Activated CD4-positive, alpha-beta T cell treated with anti-CD3 and anti-CD28 coated beads for 36 hours (primary cell): ENCODE results near the gene RNFT2. TPM values are rescaled to one million over a fixed set of nuclear protein-coding genes. Genes with fewer than 3 reads are reported as not detected.

Experiments used
- ATAC-seq: fragments of 200-7000 bp; cut with Tn5 transposase; one replicate; pipeline ENCODE4 v1.10.0; 2021; ENCODE audit warnings: mild to moderate bottlenecking, moderate library complexity
- CTCF ChIA-PET: fragments of 350-600 bp; sonication (Branson Sonifier 250); formaldehyde crosslinking; loops from one replicate; lab custom pipeline; 2021; ENCODE audit warnings: antibody characterized with exemption; lab: Charles Lee
- POLR2A ChIA-PET: fragments of 350-600 bp; sonication (Branson Sonifier 250); formaldehyde crosslinking; loops from one replicate; lab custom pipeline; 2021; ENCODE audit warnings: antibody characterized with exemption, inconsistent platforms; lab: Charles Lee
- DNase-seq: peaks from one replicate; pipeline ENCODE4 v3.0.0-alpha.2; 2020
- H3K27ac Mint-ChIP-seq: one replicate; pipeline ENCODE4 v1.8.0; 2021; ENCODE audit warnings: mixed read lengths
- H3K27me3 Mint-ChIP-seq: one replicate; pipeline ENCODE4 v1.8.0; 2021; ENCODE audit warnings: mixed read lengths
- H3K36me3 Mint-ChIP-seq: one replicate; pipeline ENCODE4 v1.8.0; 2021; ENCODE audit warnings: low read depth, mixed read lengths
- H3K4me1 Mint-ChIP-seq: one replicate; pipeline ENCODE4 v1.8.0; 2021; ENCODE audit warnings: mixed read lengths
- H3K4me3 Mint-ChIP-seq: one replicate; pipeline ENCODE4 v1.8.0; 2021; ENCODE audit warnings: mild to moderate bottlenecking, moderate library complexity, mixed read lengths
- H3K9me3 Mint-ChIP-seq: one replicate; pipeline ENCODE4 v1.8.0; 2021; ENCODE audit warnings: low read depth, mixed read lengths
- intact Hi-C, 2 experiments: fragments of 100-400 bp; cut with DNase I in 1 of 2; cut with micrococcal nuclease in 1 of 2; formaldehyde crosslinking; loops; one replicate each; pipeline versions ENCODE4 v1.14.2 to v1.15.1; 2022 to 2024; cut with DNase I, micrococcal nuclease
- total RNA-seq, 2 experiments: library from RNA; stranded (reverse); gene quantifications; one replicate each; pipeline ENCODE4 v1.2.3, GENCODE V29; 2021

The RNFT2 gene
- total RNA-seq, 2 experiments from 2014 or later = 14.7 to 15.0 TPM

GRCh38 chr12:116710370-116711150, 27.6 kb upstream of the RNFT2 start:
- ATAC-seq (no peak), DNase-seq (no peak)
- CTCF ChIA-PET = interaction anchor here (0.6 to 2.7 kb wide), 9 partner anchors 8 to 728 kb away, joined by 3 to 26 read pairs (median 7); no protein-coding TSS in a partner anchor
- intact Hi-C loops = no loop called here
- Mint-ChIP-seq H3K27ac (no peak overlapping the region), H3K4me1 (peaks cover 9% of the 10 kb centered on the region), H3K27me3 (no peaks in the 10 kb centered on the region), H3K4me3 (no peak overlapping the region), H3K9me3 (no peaks in the 10 kb centered on the region), H3K36me3 (peaks cover 2% of the 10 kb centered on the region)
- POLR2A ChIA-PET = no interaction called here

- intact Hi-C loops = no loop called here
- CTCF ChIA-PET = interaction anchor here (1.3 to 1.9 kb wide), 2 partner anchors 9 to 715 kb away, joined by 3 to 6 read pairs; no protein-coding TSS in a partner anchor
These were observed 25.4 kb upstream of the RNFT2 start for GRCh38 chr12:116712458-116713303.

DNA sequence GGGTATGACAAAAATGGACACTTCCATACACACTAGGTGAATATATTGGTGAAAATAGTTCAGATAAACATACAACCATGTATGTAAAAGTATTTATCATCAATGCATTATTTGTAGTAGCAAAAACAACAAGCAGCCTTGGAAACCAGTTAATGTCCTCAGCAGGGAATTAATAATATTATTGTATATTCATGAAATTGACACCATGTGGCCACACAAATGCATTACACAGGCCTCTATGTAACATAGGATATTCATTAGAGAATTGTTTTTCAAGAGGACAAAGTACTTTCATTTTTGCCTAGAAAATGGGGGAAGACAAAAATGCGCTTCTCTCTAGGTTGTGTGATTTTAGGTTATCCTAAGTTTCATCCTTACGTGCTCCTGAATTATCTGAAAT, 24.6 kb upstream of the RNFT2 start:
- Mint-ChIP-seq H3K27ac (peak overlapping the region; percentile 59), H3K36me3 (peaks cover 7% of the 10 kb centered on the region), H3K4me1 (peaks cover 10% of the 10 kb centered on the region), H3K4me3 (no peak overlapping the region), H3K9me3 (no peaks in the 10 kb centered on the region), H3K27me3 (no peaks in the 10 kb centered on the region)
- DNase-seq (no peak), ATAC-seq (no peak)
- CTCF ChIA-PET = interaction anchor here (1.3 to 1.9 kb wide), 3 partner anchors 10 to 715 kb away, joined by 3 to 6 read pairs (median 3); no protein-coding TSS in a partner anchor
- POLR2A ChIA-PET = no interaction called here
- intact Hi-C loops = no loop called here

More at GRCh38 chr12:116712458-116713303, 25.4 kb upstream of the RNFT2 start:
- ATAC-seq = no peak
- H3K27ac Mint-ChIP-seq = peak overlapping the region; percentile 49
- no peaks in the 10 kb centered on the region for H3K27me3 Mint-ChIP-seq
- H3K36me3 Mint-ChIP-seq = peaks cover 7% of the 10 kb centered on the region
- no peak overlapping the region for H3K4me3 Mint-ChIP-seq
- POLR2A ChIA-PET = no interaction called here
- no peaks in the 10 kb centered on the region for H3K9me3 Mint-ChIP-seq
- peaks cover 9% of the 10 kb centered on the region for H3K4me1 Mint-ChIP-seq
- no peak for DNase-seq

- ChIA-PET POLR2A (no interaction called here), CTCF (interaction anchor here (1.3 to 1.9 kb wide), 2 partner anchors 10 to 11 kb away, joined by 3 to 6 read pairs; no protein-coding TSS in a partner anchor)
- Mint-ChIP-seq H3K4me1 (peaks cover 8% of the 10 kb centered on the region), H3K36me3 (peaks cover 7% of the 10 kb centered on the region), H3K9me3 (no peaks in the 10 kb centered on the region), H3K27me3 (no peaks in the 10 kb centered on the region), H3K27ac (no peak overlapping the region), H3K4me3 (no peak overlapping the region)
- ATAC-seq (no peak), DNase-seq (no peak)
- intact Hi-C loops = no loop called here
These were observed 23.9 kb upstream of the RNFT2 start for GRCh38 chr12:116714175-116714574.

GRCh38 chr12:116717466-116718437, 20.4 kb upstream of the RNFT2 start:
- ChIA-PET CTCF (interaction anchor here (0.7 to 1.9 kb wide), 4 partner anchors 9 to 42 kb away, joined by 3 to 22 read pairs (median 4); no protein-coding TSS in a partner anchor), POLR2A (interaction anchor here (1.6 kb wide), 1 partner anchor 9 kb away, joined by 5 read pairs; no protein-coding TSS in a partner anchor)
- DNase-seq (no peak), ATAC-seq (no peak)
- H3K9me3 Mint-ChIP-seq = no peaks in the 10 kb centered on the region
- H3K4me1 Mint-ChIP-seq = peaks cover 14% of the 10 kb centered on the region
- H3K36me3 Mint-ChIP-seq = peaks cover 14% of the 10 kb centered on the region
- intact Hi-C loops = no loop called here
- H3K27me3 Mint-ChIP-seq = no peaks in the 10 kb centered on the region
- no peak overlapping the region for H3K4me3 Mint-ChIP-seq
- H3K27ac Mint-ChIP-seq = no peak overlapping the region

GRCh38 chr12:116718655-116719454, 19.3 kb upstream of the RNFT2 start:
- DNase-seq (no peak), ATAC-seq (no peak)
- no peaks in the 10 kb centered on the region for H3K27me3 Mint-ChIP-seq
- H3K4me1 Mint-ChIP-seq = peaks cover 18% of the 10 kb centered on the region
- H3K4me3 Mint-ChIP-seq = no peak overlapping the region
- ChIA-PET CTCF (interaction anchor here (0.7 to 1.9 kb wide), 5 partner anchors 9 to 197 kb away, joined by 3 to 22 read pairs (median 3); no protein-coding TSS in a partner anchor), POLR2A (interaction anchor here (1.6 kb wide), 1 partner anchor 10 kb away, joined by 5 read pairs; no protein-coding TSS in a partner anchor)
- no peaks in the 10 kb centered on the region for H3K9me3 Mint-ChIP-seq
- intact Hi-C loops = no loop called here
- peaks cover 16% of the 10 kb centered on the region for H3K36me3 Mint-ChIP-seq
- H3K27ac Mint-ChIP-seq = no peak overlapping the region

DNA sequence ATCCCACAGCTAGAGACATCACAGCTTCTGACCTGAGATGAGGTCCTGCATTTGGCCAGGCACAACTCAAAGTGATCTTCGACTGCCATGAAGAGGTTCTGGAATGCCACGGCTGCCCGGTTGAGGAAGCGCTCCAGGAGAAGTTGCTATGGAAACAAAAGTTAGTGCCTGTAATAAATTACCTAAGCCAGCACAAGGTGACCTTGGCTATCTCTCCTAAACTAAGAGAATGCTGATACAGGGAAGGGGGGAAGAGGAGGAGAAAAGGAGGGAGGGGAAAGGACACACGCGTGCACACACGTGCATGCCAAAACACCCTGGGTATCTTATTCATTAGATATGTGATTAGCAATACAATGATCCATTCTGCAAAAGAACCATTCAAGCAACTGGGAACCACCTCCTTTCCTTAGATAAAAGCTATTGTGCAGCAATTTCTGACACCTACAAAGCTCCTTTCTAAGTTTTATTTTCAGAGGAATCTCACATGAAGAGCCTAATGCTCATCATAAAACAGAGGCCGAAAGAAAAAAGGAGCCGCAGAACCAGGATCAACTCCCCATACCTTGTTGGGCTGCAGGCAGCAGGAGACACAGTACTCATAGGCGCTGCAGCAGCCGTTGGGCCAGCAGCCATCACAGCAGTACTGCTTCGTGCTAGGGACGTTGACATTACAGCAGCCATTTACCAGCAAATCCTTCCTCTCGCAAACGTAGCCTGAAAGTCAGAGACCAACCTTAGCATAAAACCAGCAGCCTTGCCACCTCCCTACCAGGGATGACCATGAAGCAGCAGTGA, 18.2 kb upstream of the RNFT2 start:
- no peak for DNase-seq
- POLR2A ChIA-PET = interaction anchor here (1.6 kb wide), 1 partner anchor 11 kb away, joined by 5 read pairs; no protein-coding TSS in a partner anchor
- ATAC-seq = no peak
- intact Hi-C loops = no loop called here
- no peak overlapping the region for H3K4me3 Mint-ChIP-seq
- CTCF ChIA-PET = interaction anchor here (0.7 to 3.7 kb wide), 5 partner anchors 11 to 653 kb away, joined by 3 to 22 read pairs (median 4); no protein-coding TSS in a partner anchor
- no peaks in the 10 kb centered on the region for H3K9me3 Mint-ChIP-seq
- peak overlapping the region; percentile 58 for H3K27ac Mint-ChIP-seq
- H3K4me1 Mint-ChIP-seq = peaks cover 18% of the 10 kb centered on the region
- H3K27me3 Mint-ChIP-seq = no peaks in the 10 kb centered on the region
- H3K36me3 Mint-ChIP-seq = peaks cover 16% of the 10 kb centered on the region

- Mint-ChIP-seq H3K4me3 (no peak overlapping the region), H3K9me3 (no peaks in the 10 kb centered on the region), H3K36me3 (peaks cover 9% of the 10 kb centered on the region), H3K27ac (peak overlapping the region; percentile 47), H3K27me3 (no peaks in the 10 kb centered on the region), H3K4me1 (peaks cover 18% of the 10 kb centered on the region)
- POLR2A ChIA-PET = no interaction called here
- intact Hi-C loops = no loop called here
- ATAC-seq (peak; percentile 51), DNase-seq (no peak)
- CTCF ChIA-PET = interaction anchor here (0.5 to 3.7 kb wide), 6 partner anchors 13 to 221 kb away, joined by 3 to 22 read pairs (median 3); no protein-coding TSS in a partner anchor
These were observed 15.9 kb upstream of the RNFT2 start for GRCh38 chr12:116722245-116722644.

DNA sequence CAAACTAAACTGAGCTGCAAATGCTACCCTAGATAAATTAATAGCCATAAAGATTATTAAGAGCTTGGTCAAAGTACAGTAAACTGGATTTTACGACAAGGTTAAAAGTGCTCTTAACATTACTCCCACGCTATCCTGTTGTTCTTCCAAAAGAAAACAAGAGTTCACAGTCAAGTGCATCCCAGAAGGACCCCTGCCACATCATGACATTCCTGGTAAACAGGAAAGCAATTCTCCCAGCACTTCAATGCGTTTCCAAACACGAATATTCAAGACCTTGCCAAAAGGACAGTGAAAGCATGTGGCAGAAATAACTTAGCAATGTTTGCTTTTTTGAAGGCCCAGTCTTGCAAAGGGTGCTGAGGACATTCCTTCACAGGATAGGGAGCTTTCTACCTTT, 11.4 kb upstream of the RNFT2 start:
- no peak overlapping the region for H3K27ac Mint-ChIP-seq
- DNase-seq (no peak), ATAC-seq (no peak)
- intact Hi-C loops = no loop called here
- H3K9me3 Mint-ChIP-seq = no peaks in the 10 kb centered on the region
- peaks cover 22% of the 10 kb centered on the region for H3K4me1 Mint-ChIP-seq
- peaks cover 14% of the 10 kb centered on the region for H3K36me3 Mint-ChIP-seq
- ChIA-PET CTCF (interaction anchor here (0.6 to 1.7 kb wide), 4 partner anchors 17 to 338 kb away, joined by 3 to 8 read pairs (median 4); no protein-coding TSS in a partner anchor), POLR2A (no interaction called here)
- H3K27me3 Mint-ChIP-seq = no peaks in the 10 kb centered on the region
- no peak overlapping the region for H3K4me3 Mint-ChIP-seq
